CD8-positive, alpha-beta memory T cell (primary cell): ENCODE measurements around the gene FERMT2. TPM values are rescaled to one million over a fixed set of nuclear protein-coding genes. Genes with fewer than 3 reads are reported as not detected.
A peak's percentile ranks its signal among the peaks of the same experiment; 100 is the strongest.

ENCODE experiments used
- CTCF ChIA-PET: fragments of 350-600 bp; sonication (Branson Sonifier 250); formaldehyde crosslinking; loops from one replicate; lab custom pipeline; 2021; ENCODE audit warnings: antibody characterized with exemption; lab: Charles Lee
- POLR2A ChIA-PET: fragments of 350-600 bp; sonication (Branson Sonifier 250); formaldehyde crosslinking; loops from one replicate; lab custom pipeline; 2021; ENCODE audit warnings: antibody characterized with exemption; lab: Charles Lee
- DNase-seq, 5 donors: peaks; one replicate each; pipeline versions ENCODE4 v3.0.0 to v3.0.0-alpha.2; 2020 to 2022; ENCODE audit warnings: mixed read lengths in 1 of 5
- H3K27ac ChIP-seq: one replicate; pipeline ENCODE4 v1.7.0; 2013; ENCODE audit warnings: low read depth, mild to moderate bottlenecking, low read length, moderate library complexity
- H3K27me3 ChIP-seq: 2 replicates; pipeline ENCODE4 v1.7.0; 2013; ENCODE audit warnings: low read length, mild to moderate bottlenecking; ENCODE audit not compliant: insufficient read depth, poor library complexity, severe bottlenecking
- H3K36me3 ChIP-seq: 2 replicates; pipeline ENCODE4 v1.7.0; 2013; ENCODE audit warnings: mild to moderate bottlenecking, low read length, moderate library complexity; ENCODE audit not compliant: insufficient read depth
- H3K4me1 ChIP-seq: 2 replicates; pipeline ENCODE4 v1.7.0; 2013; ENCODE audit warnings: mild to moderate bottlenecking, low read length, moderate library complexity; ENCODE audit not compliant: insufficient read depth
- H3K4me3 ChIP-seq: 2 replicates; pipeline ENCODE4 v1.7.0; 2013; ENCODE audit warnings: mild to moderate bottlenecking, low read length
- H3K9me3 ChIP-seq: 2 replicates; pipeline ENCODE4 v1.7.0; 2013; ENCODE audit warnings: mild to moderate bottlenecking, low read length
- H3K27ac Mint-ChIP-seq, 8 donors: one replicate each; pipeline ENCODE4 v1.8.0; 2020 to 2021; ENCODE audit warnings: mixed read lengths in 8 of 8, mild to moderate bottlenecking in 6 of 8, inconsistent platforms in 3 of 8, moderate library complexity in 3 of 8
- H3K27me3 Mint-ChIP-seq, 2 donors: one replicate each; pipeline ENCODE4 v1.8.0; 2020 to 2021; ENCODE audit warnings: mixed read lengths in 2 of 2, mild to moderate bottlenecking in 1 of 2, moderate library complexity in 1 of 2
- H3K36me3 Mint-ChIP-seq, 3 donors: one replicate each; pipeline ENCODE4 v1.8.0; 2020 to 2021; ENCODE audit warnings: mixed read lengths in 3 of 3, inconsistent platforms in 1 of 3, mild to moderate bottlenecking in 1 of 3
- H3K4me1 Mint-ChIP-seq, 3 donors: one replicate each; pipeline ENCODE4 v1.8.0; 2020 to 2021; ENCODE audit warnings: mixed read lengths in 3 of 3, inconsistent platforms in 1 of 3, mild to moderate bottlenecking in 1 of 3
- H3K4me3 Mint-ChIP-seq, 7 donors: one replicate each; pipeline ENCODE4 v1.8.0; 2020 to 2021; ENCODE audit warnings: mixed read lengths in 7 of 7, mild to moderate bottlenecking in 6 of 7, moderate library complexity in 4 of 7, inconsistent platforms in 2 of 7
- H3K9me3 Mint-ChIP-seq, 5 donors: one replicate each; pipeline ENCODE4 v1.8.0; 2020 to 2022; ENCODE audit warnings: mixed read lengths in 5 of 5, mild to moderate bottlenecking in 3 of 5, moderate library complexity in 2 of 5, inconsistent platforms in 1 of 5
- polyA plus RNA-seq: library from polyadenylated mRNA; unstranded; fragments of 300-500 nt; fragmentation: Illumina TruSeq; gene quantifications from one replicate; pipeline ENCODE4 v1.2.3, GENCODE V29; 2021
- total RNA-seq, 2 experiments: library from RNA; stranded (reverse); gene quantifications; one replicate each; pipeline ENCODE4 v1.2.3, GENCODE V29; 2021

Gene FERMT2
- total and polyA plus RNA-seq, 3 experiments from 2014 or later = 0.51 to 1.7 (median 0.93) TPM

GRCh38 chr14:52825085-52825484, 125.8 kb downstream of the FERMT2 start:
- POLR2A ChIA-PET = no interaction called here
- Mint-ChIP-seq H3K9me3 (no peaks in the 10 kb centered on the region), H3K4me1 (peaks cover 0 to 8% (median 6%) of the 10 kb centered on the region in 3 donors), H3K27ac (no peak overlapping the region), H3K4me3 (no peak overlapping the region), H3K36me3 (no peaks in the 10 kb centered on the region), H3K27me3 (peaks cover 5 to 15% of the 10 kb centered on the region in 2 donors)
- Histone ChIP-seq H3K36me3 (no peaks in the 10 kb centered on the region), H3K27ac (no peak overlapping the region), H3K27me3 (no peaks in the 10 kb centered on the region), H3K4me3 (no peak overlapping the region), H3K9me3 (no peaks in the 10 kb centered on the region), H3K4me1 (no peaks in the 10 kb centered on the region)
- no peak for DNase-seq
- CTCF ChIA-PET = interaction anchor here (0.7 to 10.5 kb wide), 6 partner anchors 112 to 285 kb away, joined by 3 to 111 read pairs (median 3); partner anchors contain the start of gene FERMT2

GRCh38 chr14:52824462-52824861, 126.4 kb downstream of the FERMT2 start:
- H3K4me3 Mint-ChIP-seq = peak overlapping the region in 1 of 7 donors; percentile 36
- no peak overlapping the region for H3K4me3 ChIP-seq
- peaks cover 0 to 8% (median 6%) of the 10 kb centered on the region in 3 donors for H3K4me1 Mint-ChIP-seq
- H3K27me3 Mint-ChIP-seq = peaks cover 4 to 15% of the 10 kb centered on the region in 2 donors
- no peak overlapping the region for H3K27ac ChIP-seq
- ChIA-PET CTCF (interaction anchor here (0.7 to 10.5 kb wide), 5 partner anchors 127 to 231 kb away, joined by 3 to 111 read pairs (median 3); partner anchors contain the start of gene FERMT2), POLR2A (no interaction called here)
- H3K4me1 ChIP-seq = no peaks in the 10 kb centered on the region
- no peaks in the 10 kb centered on the region for H3K27me3 ChIP-seq
- H3K9me3 ChIP-seq = no peaks in the 10 kb centered on the region
- DNase-seq = no peak
- no peaks in the 10 kb centered on the region for H3K9me3 Mint-ChIP-seq
- peak overlapping the region in 1 of 8 donors; percentile 26 for H3K27ac Mint-ChIP-seq
- no peaks in the 10 kb centered on the region for H3K36me3 Mint-ChIP-seq
- no peaks in the 10 kb centered on the region for H3K36me3 ChIP-seq

- Mint-ChIP-seq H3K27me3 (peaks cover 1 to 15% of the 10 kb centered on the region in 2 donors), H3K4me1 (peaks cover 0 to 8% (median 6%) of the 10 kb centered on the region in 3 donors), H3K36me3 (no peaks in the 10 kb centered on the region), H3K27ac (no peak overlapping the region), H3K9me3 (no peaks in the 10 kb centered on the region), H3K4me3 (no peak overlapping the region)
- POLR2A ChIA-PET = no interaction called here
- Histone ChIP-seq H3K27me3 (no peaks in the 10 kb centered on the region), H3K4me3 (no peak overlapping the region), H3K27ac (no peak overlapping the region), H3K9me3 (no peaks in the 10 kb centered on the region), H3K4me1 (no peaks in the 10 kb centered on the region), H3K36me3 (no peaks in the 10 kb centered on the region)
- CTCF ChIA-PET = interaction anchor here (1.4 to 10.5 kb wide), 2 partner anchors 140 to 234 kb away, joined by 3 to 111 read pairs; no protein-coding TSS in a partner anchor
- no peak for DNase-seq
Measured at GRCh38 chr14:52821805-52822250, 129.0 kb downstream of the FERMT2 start.

DNA sequence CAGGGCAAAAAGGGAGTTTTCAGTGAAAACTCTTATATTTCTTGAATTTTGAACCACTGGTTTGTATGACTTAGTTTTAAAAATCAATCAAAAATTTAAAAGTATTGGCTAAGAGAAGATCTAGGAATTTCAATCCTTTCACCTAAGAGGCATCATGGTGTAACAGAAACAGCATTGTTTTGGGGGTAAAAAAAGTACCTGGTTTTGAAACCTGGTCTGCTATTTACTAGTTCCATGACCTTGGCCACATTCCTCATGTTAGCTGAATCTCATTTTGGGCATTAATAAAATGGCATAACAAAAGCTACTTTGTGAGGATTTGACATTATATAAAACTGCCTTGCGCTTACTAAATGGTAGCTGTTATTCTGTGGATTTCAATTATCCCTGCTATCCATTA, 142.7 kb downstream of the FERMT2 start:
- Mint-ChIP-seq H3K4me3 (no peak overlapping the region), H3K4me1 (peaks cover 0 to 9% (median 0%) of the 10 kb centered on the region in 3 donors), H3K27me3 (no peaks in the 10 kb centered on the region), H3K27ac (no peak overlapping the region), H3K36me3 (no peaks in the 10 kb centered on the region), H3K9me3 (no peaks in the 10 kb centered on the region)
- no peaks in the 10 kb centered on the region for H3K9me3 ChIP-seq
- ChIA-PET POLR2A (no interaction called here), CTCF (no interaction called here)
- no peak overlapping the region for H3K4me3 ChIP-seq
- H3K27ac ChIP-seq = no peak overlapping the region
- H3K27me3 ChIP-seq = no peaks in the 10 kb centered on the region
- no peaks in the 10 kb centered on the region for H3K36me3 ChIP-seq
- DNase-seq = no peak
- H3K4me1 ChIP-seq = no peaks in the 10 kb centered on the region

Other genes with a start within 250 kb of the FERMT2 start
- gene PSMC6, start 243.8 kb downstream of the FERMT2 start, total RNA-seq = 100 to 1,000 TPM; 113 to 123 TPM
- 54.3 TPM for gene PSMC6, start 243.8 kb downstream of the FERMT2 start, polyA plus RNA-seq
- 10 to 100 TPM; 20.9 to 21.2 TPM for gene STYX, start 220.9 kb downstream of the FERMT2 start, total RNA-seq
- 25.4 TPM for gene STYX, start 220.9 kb downstream of the FERMT2 start, polyA plus RNA-seq
- 10 to 100 TPM; 35.0 to 36.0 TPM for gene GNPNAT1, start 159.4 kb downstream of the FERMT2 start, total RNA-seq
- gene GNPNAT1, start 159.4 kb downstream of the FERMT2 start, polyA plus RNA-seq = 11.2 TPM
- gene DDHD1, start 202.3 kb upstream of the FERMT2 start, total RNA-seq = 10 to 100 TPM; 51.8 to 53.8 TPM
- gene DDHD1, start 202.3 kb upstream of the FERMT2 start, polyA plus RNA-seq = 7.6 TPM